ENCODE results near the gene RNASE3. TPM values are rescaled to one million over a fixed set of nuclear protein-coding genes. Genes with fewer than 3 reads are reported as not detected.
"Not testable (repeated sequence)": the region's sequence is repeated elsewhere in the genome, so short reads cannot be mapped to it uniquely, and the experiment has no call there.

Gene RNASE3
- not detected for total RNA-seq

DNA sequence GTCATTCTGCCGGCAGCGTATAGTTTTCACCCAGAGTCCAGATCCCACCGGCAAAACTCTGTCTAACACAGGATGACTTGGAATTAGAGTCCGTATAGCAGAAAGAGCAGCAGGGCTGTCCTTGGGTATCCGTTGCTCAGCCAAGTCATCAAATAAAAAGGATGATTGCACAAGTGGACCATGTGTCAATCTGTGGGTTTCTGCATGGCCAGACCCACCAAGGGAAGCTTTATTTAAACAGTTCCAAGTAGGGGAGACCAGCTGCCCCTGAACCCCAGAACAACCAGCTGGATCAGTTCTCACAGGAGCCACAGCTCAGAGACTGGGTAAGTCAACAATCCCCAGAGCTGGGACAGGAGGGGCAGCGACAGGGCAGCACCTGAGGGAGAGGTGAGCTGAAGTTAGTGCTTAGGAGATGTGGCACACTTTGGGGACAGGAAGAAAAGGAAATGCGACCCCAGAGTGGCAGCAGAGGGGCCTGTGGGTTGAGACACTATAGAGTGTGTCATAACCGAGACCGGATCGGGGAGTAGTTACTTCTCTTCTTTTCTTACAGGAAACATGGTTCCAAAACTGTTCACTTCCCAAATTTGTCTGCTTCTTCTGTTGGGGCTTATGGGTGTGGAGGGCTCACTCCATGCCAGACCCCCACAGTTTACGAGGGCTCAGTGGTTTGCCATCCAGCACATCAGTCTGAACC, at the start of gene RNASE3:
Gene RNASE3 (plus strand): TSS at position 260 of the 700 bp plus-strand sequence. CDS start 302 bp downstream, at position 562.
- DNase-seq (ENCODE audit: low spot score in 2 of 2); intact Hi-C loops (cut with DNase I; ENCODE audit: low total_unique reads): not testable (repeated sequence)
- WGBS, 2 donors, result 73 to 74% methylated on average over 11 of the region's 11 CpGs

DNA sequence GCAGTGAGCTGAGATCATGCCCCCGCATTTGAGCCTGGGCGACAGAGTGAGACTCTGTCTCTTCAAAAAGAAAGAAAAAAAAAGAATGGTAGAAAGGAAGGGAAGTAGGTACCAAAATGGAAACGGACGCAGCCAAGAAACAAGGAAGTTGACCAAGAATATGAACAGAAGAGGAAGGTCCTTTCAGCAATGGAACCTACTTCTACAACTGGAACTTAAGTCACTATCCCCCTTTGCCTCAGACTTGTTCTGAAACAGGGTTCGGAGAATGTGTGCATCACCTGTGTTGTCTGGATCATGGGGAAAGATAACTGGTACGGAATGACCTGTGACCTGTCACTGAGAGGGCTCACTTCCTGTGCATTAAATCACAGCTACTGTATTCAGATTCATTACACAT, 44.6 kb upstream of the RNASE3 start:
- H3K4me3 ChIP-seq (ENCODE audit: low read depth, poor library complexity, severe bottlenecking), result no peak overlapping the region
- no peak for TF ChIP-seq POLR2A (IDR thresholded peaks at IDR 0.05)
- TF ChIP-seq, protein P1, sequence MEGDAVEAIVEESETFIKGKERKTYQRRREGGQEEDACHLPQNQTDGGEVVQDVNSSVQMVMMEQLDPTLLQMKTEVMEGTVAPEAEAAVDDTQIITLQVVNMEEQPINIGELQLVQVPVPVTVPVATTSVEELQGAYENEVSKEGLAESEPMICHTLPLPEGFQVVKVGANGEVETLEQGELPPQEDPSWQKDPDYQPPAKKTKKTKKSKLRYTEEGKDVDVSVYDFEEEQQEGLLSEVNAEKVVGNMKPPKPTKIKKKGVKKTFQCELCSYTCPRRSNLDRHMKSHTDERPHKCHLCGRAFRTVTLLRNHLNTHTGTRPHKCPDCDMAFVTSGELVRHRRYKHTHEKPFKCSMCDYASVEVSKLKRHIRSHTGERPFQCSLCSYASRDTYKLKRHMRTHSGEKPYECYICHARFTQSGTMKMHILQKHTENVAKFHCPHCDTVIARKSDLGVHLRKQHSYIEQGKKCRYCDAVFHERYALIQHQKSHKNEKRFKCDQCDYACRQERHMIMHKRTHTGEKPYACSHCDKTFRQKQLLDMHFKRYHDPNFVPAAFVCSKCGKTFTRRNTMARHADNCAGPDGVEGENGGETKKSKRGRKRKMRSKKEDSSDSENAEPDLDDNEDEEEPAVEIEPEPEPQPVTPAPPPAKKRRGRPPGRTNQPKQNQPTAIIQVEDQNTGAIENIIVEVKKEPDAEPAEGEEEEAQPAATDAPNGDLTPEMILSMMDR (IDR thresholded peaks at IDR 0.05), result no peak
- intact Hi-C loops (cut with DNase I; ENCODE audit: low total_unique reads), result no loop called here
- no peak for DNase-seq (ENCODE audit: low spot score in 2 of 2)
- WGBS, 2 donors, result 85 to 87% methylated on average over 6 of the region's 6 CpGs

More for the DNA sequence above, at the start of gene RNASE3:
- not testable (repeated sequence) for H3K4me3 ChIP-seq (ENCODE audit: low read depth, poor library complexity, severe bottlenecking)

DNA sequence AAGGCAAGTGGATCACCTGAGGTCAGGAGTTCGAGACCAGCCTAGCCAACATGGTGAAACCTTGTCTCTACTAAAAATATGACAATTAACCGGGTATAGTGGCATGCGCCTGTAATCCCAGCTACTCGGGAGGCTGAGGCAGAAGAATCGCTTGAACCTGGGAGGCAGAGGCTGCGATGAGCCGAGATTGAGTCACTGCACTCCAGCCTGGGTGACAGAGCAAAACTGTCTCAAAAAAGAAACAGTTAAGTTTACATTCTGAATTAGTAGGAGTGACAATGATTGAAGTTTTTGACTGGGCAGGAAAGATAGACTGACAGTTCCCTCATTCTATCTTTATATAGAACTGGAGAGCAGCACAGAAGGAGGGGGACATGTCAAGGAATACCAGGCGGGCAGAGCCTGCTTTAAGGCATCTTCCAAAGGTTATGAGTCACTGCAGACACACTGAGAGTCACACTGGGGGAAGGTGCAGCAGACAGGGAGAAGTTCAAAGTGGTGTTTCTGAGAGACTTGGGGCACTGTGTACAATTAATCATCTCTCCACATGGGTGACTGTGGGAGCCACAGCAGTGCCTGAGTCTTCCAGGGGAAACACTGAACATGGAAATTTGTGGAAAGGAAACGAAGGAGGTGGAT, 42.8 kb upstream of the RNASE3 start:
- intact Hi-C loops (cut with DNase I; ENCODE audit: low total_unique reads), result no loop called here
- 65 to 72% methylated on average over 9 of the region's 9 CpGs for WGBS, 2 donors
- no peak for DNase-seq (ENCODE audit: low spot score in 2 of 2)
- H3K4me3 ChIP-seq (ENCODE audit: low read depth, poor library complexity, severe bottlenecking), result no peak overlapping the region
- no peak for TF ChIP-seq POLR2A (IDR thresholded peaks at IDR 0.05)
- TF ChIP-seq, protein P1 (IDR thresholded peaks at IDR 0.05), result no peak

DNA sequence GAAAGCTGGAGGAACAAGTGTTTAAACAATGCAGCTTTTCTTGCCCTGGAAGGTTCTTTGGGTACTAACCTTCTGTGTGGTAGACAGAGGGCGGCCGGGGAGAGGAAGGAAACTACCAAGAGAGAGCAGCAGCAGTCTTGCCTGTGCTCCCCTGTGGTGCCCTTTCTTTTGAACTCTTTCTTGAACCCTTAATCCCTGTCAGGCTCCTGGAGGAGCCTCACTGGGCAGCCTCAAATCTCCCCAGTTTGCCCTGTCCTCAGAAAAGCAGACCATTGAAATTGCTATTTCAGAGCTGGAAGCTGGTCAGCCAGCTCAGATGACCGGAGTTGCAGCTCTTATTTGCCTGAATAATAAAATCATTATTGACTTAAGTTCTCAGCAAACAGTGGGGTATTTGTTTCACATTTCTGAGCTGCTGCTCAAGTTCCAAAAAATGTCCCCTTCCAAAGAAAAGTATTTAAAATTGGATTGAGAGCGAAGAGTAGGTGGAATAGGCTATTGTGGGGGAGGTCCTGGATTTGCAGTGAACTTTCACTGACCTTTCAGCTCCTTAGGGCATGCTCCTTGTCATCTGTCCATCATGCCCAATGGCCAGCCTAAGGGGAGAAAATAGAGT, 42.1 kb upstream of the RNASE3 start:
- TF ChIP-seq, protein P1 (IDR thresholded peaks at IDR 0.05), result no peak
- TF ChIP-seq POLR2A (IDR thresholded peaks at IDR 0.05), result no peak
- DNase-seq (ENCODE audit: low spot score in 2 of 2), result no peak
- 57 to 62% methylated on average over 4 of the region's 4 CpGs for WGBS, 2 donors
- no peak overlapping the region for H3K4me3 ChIP-seq (ENCODE audit: low read depth, poor library complexity, severe bottlenecking)
- intact Hi-C loops (cut with DNase I; ENCODE audit: low total_unique reads), result no loop called here

DNA sequence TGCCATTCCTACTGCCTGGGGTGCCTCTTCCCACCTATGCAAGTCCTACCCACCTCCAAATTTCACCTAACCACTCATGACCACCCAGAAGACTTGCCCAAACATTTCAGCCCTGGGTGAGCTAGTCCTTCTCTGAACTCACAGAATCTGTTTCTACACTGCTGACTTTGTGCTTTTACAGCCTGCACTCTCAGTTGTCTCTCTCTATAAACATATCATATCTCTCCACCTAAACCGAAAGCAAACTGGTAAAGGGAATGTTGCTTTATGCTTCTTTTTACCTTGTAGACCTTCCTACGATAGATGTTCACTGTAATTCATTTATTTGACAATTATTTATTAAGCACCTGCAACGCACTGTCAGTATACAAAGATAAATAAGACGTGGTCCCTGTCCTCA, 38.1 kb upstream of the RNASE3 start:
- no peak overlapping the region for H3K4me3 ChIP-seq (ENCODE audit: low read depth, poor library complexity, severe bottlenecking)
- 62 to 67% methylated on average over 4 of the region's 4 CpGs for WGBS, 2 donors
- intact Hi-C loops (cut with DNase I; ENCODE audit: low total_unique reads), result no loop called here
- DNase-seq (ENCODE audit: low spot score in 2 of 2), result no peak
- TF ChIP-seq, protein P1 (IDR thresholded peaks at IDR 0.05), result no peak
- no peak for TF ChIP-seq POLR2A (IDR thresholded peaks at IDR 0.05)

DNA sequence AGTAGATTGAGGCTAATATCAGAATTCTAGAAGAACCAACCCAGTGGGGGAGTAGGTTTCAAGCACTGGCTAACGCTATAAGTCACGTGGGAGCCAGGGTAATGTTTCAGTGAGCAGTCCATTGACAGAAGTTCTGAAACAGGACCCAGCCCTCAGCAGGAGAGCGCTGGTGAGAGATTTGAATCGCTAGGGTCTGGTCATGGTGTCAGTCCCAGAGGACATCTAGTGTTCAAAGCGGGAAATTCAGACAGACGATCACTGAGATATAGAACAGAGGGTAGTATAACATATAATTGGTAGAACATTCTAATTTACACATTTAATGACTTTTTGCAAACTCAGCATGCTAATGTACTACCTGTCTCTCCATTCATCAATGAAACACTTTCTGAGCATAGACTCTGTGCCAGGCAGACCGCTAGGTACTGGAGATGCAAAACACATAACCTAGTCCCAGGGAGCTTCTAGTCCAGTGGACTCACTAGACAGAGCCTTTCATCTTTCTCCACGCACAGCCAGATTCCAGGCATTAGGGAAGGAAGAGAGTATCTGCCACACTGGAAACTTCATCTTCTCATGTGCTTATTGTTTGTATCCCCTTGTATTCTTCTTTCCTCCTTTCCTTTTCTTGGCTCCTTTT, 35.4 kb upstream of the RNASE3 start:
- TF ChIP-seq, protein P1 (IDR thresholded peaks at IDR 0.05), result no peak
- no peak for TF ChIP-seq POLR2A (IDR thresholded peaks at IDR 0.05)
- WGBS, 2 donors, result 9 to 14% methylated on average over 8 of the region's 8 CpGs

More for the DNA sequence above, 35.4 kb upstream of the RNASE3 start:
- H3K4me3 ChIP-seq (ENCODE audit: low read depth, poor library complexity, severe bottlenecking), result no peak overlapping the region
- peak in 1 of 2 donors; percentile 45 for DNase-seq (ENCODE audit: low spot score in 2 of 2)
- intact Hi-C loops (cut with DNase I; ENCODE audit: low total_unique reads), result loop anchor here (5.0 kb wide), 2 partner anchors 158 to 242 kb away; partner anchors contain the start of gene ZNF219
